ENCODE data around the gene DNAH2. TPM values are rescaled to one million over a fixed set of nuclear protein-coding genes. Genes with fewer than 3 reads are reported as not detected.

Gene DNAH2
- total RNA-seq, 1 experiment from 2014 or later = 2.0 TPM

DNA sequence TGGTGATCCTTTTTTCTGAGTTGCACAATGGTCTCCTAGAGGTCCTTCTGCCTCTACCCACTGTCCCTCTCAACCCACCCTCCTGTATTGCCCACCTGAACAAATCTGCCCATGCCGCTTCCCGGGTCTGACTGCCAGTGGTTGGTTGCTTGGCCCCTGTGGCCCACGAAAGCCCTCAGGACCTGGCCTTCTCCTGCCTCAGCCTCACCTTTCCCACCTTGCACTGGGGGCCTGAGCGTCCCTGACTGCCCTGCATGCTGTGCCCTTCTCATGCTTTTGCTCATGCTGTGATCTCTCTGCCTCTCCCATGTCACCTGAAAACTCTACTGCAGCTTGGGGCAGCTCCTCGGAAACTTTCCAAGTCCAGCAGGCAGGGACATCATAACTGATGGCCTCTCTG, 102.7 kb downstream of the DNAH2 start:
- no peak overlapping the region for H3K9ac ChIP-seq (ENCODE audit: low read length)
- CTCF ChIA-PET = no interaction called here
- DNase-seq (ENCODE audit: low read depth, low spot score) = no peak
- H3K79me2 ChIP-seq (ENCODE audit: insufficient read depth, low read length) = no peaks in the 10 kb centered on the region
- RAD21 ChIA-PET (ENCODE audit: low non-redundant PET in 1 of 2, low total read pairs in 2 of 2, uncharacterized antibody in 2 of 2, unreplicated experiment in 2 of 2) = no interaction called here
- BruUV-seq (replicated peaks) = no TSS peak
- no peaks in the 10 kb centered on the region for H3K36me3 ChIP-seq (ENCODE audit: control insufficient read depth in 1 of 2, insufficient read depth in 2 of 2, low read length in 2 of 2)
- no peaks in the 10 kb centered on the region for H3K9me3 ChIP-seq (ENCODE audit: control insufficient read depth in 1 of 2, insufficient read depth in 1 of 2, low read depth in 1 of 2, low read length in 2 of 2)
- no peaks in the 10 kb centered on the region for H4K20me1 ChIP-seq (ENCODE audit: insufficient read depth)
- no peak for ATAC-seq
- no peak overlapping the region for H3K27ac ChIP-seq (ENCODE audit: low read depth, low read length)
- H3K4me1 ChIP-seq (ENCODE audit: control insufficient read depth in 1 of 2, insufficient read depth in 2 of 2, low read length in 2 of 2) = 0 out of 4 replicates have a peak, but pooled peaks cover 0 to 2% of the 10 kb centered on the region in 2 experiments
- H3K4me2 ChIP-seq (ENCODE audit: low read length) = no peak overlapping the region
- POLR2A ChIA-PET = interaction anchor here (0.6 kb wide), 1 partner anchor 10 kb away, joined by 3 read pairs; no protein-coding TSS in a partner anchor
- H3K9me2 ChIP-seq (ENCODE audit: insufficient read depth) = no peaks in the 10 kb centered on the region
- intact Hi-C loops (cut with micrococcal nuclease) = loop anchor here (5.0 kb wide), 2 partner anchors 77 to 92 kb away; no protein-coding TSS in a partner anchor
- no peaks in the 10 kb centered on the region for H3K27me3 ChIP-seq (ENCODE audit: insufficient read depth, low read length)
- no peak for TF ChIP-seq POLR2A (IDR thresholded peaks at IDR 0.05; ENCODE audit: borderline replicate concordance, extremely low read depth, insufficient read depth, insufficient read length)
- no peak for TF ChIP-seq ZFX (IDR thresholded peaks at IDR 0.05)
- TF ChIP-seq SP1 (IDR thresholded peaks at IDR 0.05; ENCODE audit: low read depth) = no peak
- TF ChIP-seq EZH2 (IDR thresholded peaks at IDR 0.05) = no peak
- TF ChIP-seq CEBPB (IDR thresholded peaks at IDR 0.05; ENCODE audit: low read depth) = no peak
- TF ChIP-seq SIN3A (IDR thresholded peaks at IDR 0.05; ENCODE audit: low read depth) = no peak
- no peak for TF ChIP-seq SRF (IDR thresholded peaks at IDR 0.05; ENCODE audit: low read depth)
- no peak for TF ChIP-seq POLR2AphosphoS5 (IDR thresholded peaks at IDR 0.05; ENCODE audit: low read depth, low read length)
- TF ChIP-seq, protein P1, sequence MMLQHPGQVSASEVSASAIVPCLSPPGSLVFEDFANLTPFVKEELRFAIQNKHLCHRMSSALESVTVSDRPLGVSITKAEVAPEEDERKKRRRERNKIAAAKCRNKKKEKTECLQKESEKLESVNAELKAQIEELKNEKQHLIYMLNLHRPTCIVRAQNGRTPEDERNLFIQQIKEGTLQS (IDR thresholded peaks at IDR 0.05) = no peak
- TF ChIP-seq, protein P2, sequence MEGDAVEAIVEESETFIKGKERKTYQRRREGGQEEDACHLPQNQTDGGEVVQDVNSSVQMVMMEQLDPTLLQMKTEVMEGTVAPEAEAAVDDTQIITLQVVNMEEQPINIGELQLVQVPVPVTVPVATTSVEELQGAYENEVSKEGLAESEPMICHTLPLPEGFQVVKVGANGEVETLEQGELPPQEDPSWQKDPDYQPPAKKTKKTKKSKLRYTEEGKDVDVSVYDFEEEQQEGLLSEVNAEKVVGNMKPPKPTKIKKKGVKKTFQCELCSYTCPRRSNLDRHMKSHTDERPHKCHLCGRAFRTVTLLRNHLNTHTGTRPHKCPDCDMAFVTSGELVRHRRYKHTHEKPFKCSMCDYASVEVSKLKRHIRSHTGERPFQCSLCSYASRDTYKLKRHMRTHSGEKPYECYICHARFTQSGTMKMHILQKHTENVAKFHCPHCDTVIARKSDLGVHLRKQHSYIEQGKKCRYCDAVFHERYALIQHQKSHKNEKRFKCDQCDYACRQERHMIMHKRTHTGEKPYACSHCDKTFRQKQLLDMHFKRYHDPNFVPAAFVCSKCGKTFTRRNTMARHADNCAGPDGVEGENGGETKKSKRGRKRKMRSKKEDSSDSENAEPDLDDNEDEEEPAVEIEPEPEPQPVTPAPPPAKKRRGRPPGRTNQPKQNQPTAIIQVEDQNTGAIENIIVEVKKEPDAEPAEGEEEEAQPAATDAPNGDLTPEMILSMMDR (IDR thresholded peaks at IDR 0.05 in 2 of 3, conservative IDR thresholded peaks at IDR 0.05 in 1 of 3; ENCODE audit: borderline replicate concordance in 1 of 3, insufficient read depth in 1 of 3, low read depth in 2 of 3, low read length in 2 of 3) = no peak
- no peak for TF ChIP-seq YY1 (IDR thresholded peaks at IDR 0.05; ENCODE audit: extremely low read depth, insufficient replicate concordance, low read depth, low read length)
- TF ChIP-seq JUND (IDR thresholded peaks at IDR 0.05) = no peak
- TF ChIP-seq, protein P3, sequence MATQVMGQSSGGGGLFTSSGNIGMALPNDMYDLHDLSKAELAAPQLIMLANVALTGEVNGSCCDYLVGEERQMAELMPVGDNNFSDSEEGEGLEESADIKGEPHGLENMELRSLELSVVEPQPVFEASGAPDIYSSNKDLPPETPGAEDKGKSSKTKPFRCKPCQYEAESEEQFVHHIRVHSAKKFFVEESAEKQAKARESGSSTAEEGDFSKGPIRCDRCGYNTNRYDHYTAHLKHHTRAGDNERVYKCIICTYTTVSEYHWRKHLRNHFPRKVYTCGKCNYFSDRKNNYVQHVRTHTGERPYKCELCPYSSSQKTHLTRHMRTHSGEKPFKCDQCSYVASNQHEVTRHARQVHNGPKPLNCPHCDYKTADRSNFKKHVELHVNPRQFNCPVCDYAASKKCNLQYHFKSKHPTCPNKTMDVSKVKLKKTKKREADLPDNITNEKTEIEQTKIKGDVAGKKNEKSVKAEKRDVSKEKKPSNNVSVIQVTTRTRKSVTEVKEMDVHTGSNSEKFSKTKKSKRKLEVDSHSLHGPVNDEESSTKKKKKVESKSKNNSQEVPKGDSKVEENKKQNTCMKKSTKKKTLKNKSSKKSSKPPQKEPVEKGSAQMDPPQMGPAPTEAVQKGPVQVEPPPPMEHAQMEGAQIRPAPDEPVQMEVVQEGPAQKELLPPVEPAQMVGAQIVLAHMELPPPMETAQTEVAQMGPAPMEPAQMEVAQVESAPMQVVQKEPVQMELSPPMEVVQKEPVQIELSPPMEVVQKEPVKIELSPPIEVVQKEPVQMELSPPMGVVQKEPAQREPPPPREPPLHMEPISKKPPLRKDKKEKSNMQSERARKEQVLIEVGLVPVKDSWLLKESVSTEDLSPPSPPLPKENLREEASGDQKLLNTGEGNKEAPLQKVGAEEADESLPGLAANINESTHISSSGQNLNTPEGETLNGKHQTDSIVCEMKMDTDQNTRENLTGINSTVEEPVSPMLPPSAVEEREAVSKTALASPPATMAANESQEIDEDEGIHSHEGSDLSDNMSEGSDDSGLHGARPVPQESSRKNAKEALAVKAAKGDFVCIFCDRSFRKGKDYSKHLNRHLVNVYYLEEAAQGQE (IDR thresholded peaks at IDR 0.05; ENCODE audit: low read depth) = no peak
- no peak for TF ChIP-seq RAD21 (IDR thresholded peaks at IDR 0.05; ENCODE audit: low read depth)
- no peak for TF ChIP-seq ELF1 (IDR thresholded peaks at IDR 0.05; ENCODE audit: borderline replicate concordance, low read depth)
- TF ChIP-seq, protein P4, sequence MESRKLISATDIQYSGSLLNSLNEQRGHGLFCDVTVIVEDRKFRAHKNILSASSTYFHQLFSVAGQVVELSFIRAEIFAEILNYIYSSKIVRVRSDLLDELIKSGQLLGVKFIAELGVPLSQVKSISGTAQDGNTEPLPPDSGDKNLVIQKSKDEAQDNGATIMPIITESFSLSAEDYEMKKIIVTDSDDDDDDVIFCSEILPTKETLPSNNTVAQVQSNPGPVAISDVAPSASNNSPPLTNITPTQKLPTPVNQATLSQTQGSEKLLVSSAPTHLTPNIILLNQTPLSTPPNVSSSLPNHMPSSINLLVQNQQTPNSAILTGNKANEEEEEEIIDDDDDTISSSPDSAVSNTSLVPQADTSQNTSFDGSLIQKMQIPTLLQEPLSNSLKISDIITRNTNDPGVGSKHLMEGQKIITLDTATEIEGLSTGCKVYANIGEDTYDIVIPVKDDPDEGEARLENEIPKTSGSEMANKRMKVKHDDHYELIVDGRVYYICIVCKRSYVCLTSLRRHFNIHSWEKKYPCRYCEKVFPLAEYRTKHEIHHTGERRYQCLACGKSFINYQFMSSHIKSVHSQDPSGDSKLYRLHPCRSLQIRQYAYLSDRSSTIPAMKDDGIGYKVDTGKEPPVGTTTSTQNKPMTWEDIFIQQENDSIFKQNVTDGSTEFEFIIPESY (IDR thresholded peaks at IDR 0.05; ENCODE audit: extremely low read depth, insufficient replicate concordance, low read length) = no peak
- H3K4me3 ChIP-seq (replicated peaks in 1 of 2; ENCODE audit: low read depth in 1 of 2, low read length in 2 of 2) = no peak overlapping the region
- no peak overlapping the region for H2AFZ ChIP-seq (ENCODE audit: low read depth, low read length, poor library complexity, severe bottlenecking)
